Erythroblast (primary cell): Measurements from ENCODE around the gene CALHM2.
"Not testable (repeated sequence)": the region's sequence is repeated elsewhere in the genome, so short reads cannot be mapped to it uniquely, and the experiment has no call there.

Experiments used
- DNase-seq, 2 experiments: peaks; one replicate each; lab custom pipeline; 2025; lab: John Stamatoyannopoulos, UW
- GATA1 ChIP-seq: IDR thresholded peaks from 2 replicates; pipeline ENCODE4 v1.6.1; 2011; ENCODE audit warnings: low read depth, mild to moderate bottlenecking, control low read depth, low read length, moderate library complexity
- POLR2A ChIP-seq: IDR thresholded peaks from 2 replicates; pipeline ENCODE4 v1.6.1; 2011; ENCODE audit warnings: mild to moderate bottlenecking, low read length

The CALHM2 gene, protein sequence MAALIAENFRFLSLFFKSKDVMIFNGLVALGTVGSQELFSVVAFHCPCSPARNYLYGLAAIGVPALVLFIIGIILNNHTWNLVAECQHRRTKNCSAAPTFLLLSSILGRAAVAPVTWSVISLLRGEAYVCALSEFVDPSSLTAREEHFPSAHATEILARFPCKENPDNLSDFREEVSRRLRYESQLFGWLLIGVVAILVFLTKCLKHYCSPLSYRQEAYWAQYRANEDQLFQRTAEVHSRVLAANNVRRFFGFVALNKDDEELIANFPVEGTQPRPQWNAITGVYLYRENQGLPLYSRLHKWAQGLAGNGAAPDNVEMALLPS

DNA sequence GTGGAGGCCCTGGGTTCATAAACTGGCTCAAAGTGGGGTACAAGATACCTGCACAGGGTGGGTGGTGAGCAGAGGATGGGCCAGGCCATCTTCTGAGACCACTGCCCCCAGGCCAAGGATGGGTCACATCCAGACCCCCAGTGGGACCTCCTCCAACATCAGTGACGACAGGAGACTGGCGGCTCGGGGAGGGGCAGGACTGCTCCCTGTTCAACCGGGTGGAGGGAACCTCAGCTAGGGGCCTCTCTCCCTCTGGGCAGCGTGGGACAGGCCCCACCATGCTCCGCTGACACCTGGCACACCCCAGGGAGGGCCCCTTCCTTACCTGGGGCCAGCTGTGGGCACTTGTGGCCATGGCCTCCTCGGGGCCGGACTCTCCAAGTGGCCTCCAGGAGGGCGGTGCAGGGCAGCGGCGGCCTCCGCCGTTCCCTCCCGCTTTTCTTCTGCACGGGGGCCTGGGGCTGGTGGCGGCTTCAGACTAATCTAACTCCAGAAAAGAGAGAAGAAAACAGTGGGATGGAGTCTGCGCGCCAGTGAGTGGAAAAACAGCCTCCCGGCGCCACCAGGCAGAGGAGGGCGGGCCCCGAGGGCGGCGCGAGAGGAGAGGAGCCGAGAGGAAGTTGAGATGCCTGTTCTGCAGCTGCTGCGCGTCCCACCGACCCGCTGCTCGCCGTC is at the start of gene CALHM2:
TSS of gene CALHM2 (minus strand) at position 540 of the 675 bp plus-strand sequence. CDS start 2,429 bp downstream, outside the sequence.
- peak; percentile 25 to 27 for DNase-seq
- no peak for TF ChIP-seq GATA1
- TF ChIP-seq POLR2A, result no peak

DNA sequence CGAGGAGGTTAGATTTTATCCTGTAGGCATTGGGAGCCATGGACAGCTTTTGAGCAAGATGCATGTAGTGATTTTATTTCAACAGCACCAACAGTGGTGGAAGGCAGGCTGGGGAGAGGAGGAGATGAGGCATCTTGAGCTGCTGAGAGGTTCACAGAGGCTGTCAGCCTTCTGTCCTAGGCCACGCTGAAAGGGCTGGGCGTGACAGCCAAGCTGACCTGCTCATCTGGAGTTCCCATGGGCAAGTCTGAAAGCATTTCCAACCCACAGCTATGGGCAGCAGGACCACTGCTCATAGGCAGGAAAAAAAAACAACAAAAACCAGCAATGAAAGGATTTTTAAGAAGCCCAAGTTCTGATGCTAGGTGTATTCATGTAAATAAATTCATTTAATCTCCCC is 49.0 kb upstream of the CALHM2 start:
- TF ChIP-seq POLR2A, result no peak
- TF ChIP-seq GATA1, result no peak
- DNase-seq, result no peak

DNA sequence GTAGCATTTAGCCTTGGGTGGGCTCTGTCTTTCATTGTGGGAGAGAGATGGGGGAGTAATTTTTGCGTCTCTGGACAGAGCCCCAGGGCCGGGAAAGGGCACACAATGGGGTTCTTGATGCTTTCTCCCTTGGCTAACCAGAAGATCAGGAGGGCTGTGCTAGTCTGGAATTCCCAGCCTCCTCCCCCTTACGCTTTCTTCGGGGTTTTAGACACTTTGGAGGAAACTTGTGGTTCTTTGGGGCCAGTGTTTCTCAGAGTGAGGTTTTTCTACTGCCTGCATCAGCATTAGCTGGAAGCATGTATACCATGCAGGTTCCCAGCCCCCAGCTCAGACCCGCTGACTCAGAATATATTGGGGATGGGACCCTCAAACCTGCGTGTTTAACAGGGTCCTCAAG is 48.3 kb upstream of the CALHM2 start:
- TF ChIP-seq POLR2A (no peak), GATA1 (no peak)
- no peak for DNase-seq

DNA sequence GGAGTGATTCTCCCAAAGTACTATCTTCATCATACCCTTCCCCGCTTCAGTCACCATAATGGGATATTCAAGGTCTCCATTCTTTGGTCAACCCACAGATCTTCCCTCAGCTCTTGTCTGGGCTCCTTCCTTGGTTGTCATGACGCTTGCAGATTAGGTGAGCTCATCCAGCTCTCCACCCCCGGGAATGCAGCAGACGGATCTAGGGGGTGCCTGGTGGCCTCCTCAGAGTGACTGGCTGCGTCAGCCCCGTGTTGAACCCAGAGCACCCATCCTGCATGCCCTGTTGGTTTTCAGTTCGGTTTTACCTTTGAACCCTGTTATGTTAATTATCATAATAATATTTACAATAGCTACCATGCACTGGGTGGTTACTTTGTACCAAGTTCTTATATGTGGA is 47.7 kb upstream of the CALHM2 start:
- TF ChIP-seq POLR2A (no peak), GATA1 (no peak)
- DNase-seq, result no peak

DNA sequence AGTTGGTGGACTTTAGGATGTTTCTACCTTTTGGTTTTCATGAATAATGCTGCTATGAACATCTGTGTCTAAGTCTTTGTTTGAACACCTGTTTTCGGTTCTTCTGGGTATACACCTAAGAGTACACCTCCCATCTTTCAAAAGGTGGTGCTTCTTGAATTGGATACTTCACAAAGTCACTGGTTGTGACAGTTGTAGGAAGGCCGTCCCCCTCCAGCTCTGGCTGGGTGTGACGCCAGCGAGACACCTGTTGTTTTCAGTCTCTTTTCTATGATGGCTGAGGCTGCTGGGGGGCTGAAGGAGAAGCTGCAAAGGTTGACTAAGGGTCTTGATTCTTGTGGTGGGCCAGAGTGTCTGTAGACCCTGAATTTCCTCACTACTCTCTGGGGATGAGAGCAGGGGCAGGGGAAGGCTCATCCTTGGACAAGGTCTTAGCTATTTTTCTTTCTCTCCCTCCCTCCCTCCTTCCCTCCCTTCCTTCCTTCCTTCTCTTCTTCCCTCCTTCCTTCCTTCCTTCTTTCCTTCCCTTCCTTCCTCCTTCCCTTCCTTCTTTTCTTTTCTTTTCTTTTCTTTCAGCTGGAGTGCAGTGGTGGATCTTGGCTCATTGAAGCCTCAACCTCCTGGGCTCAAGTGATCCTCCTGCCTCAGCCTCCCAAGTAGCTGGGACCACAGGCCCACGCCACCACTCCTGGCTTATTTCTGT is 46.9 kb upstream of the CALHM2 start:
- TF ChIP-seq POLR2A (no peak), GATA1 (no peak)
- no peak for DNase-seq

DNA sequence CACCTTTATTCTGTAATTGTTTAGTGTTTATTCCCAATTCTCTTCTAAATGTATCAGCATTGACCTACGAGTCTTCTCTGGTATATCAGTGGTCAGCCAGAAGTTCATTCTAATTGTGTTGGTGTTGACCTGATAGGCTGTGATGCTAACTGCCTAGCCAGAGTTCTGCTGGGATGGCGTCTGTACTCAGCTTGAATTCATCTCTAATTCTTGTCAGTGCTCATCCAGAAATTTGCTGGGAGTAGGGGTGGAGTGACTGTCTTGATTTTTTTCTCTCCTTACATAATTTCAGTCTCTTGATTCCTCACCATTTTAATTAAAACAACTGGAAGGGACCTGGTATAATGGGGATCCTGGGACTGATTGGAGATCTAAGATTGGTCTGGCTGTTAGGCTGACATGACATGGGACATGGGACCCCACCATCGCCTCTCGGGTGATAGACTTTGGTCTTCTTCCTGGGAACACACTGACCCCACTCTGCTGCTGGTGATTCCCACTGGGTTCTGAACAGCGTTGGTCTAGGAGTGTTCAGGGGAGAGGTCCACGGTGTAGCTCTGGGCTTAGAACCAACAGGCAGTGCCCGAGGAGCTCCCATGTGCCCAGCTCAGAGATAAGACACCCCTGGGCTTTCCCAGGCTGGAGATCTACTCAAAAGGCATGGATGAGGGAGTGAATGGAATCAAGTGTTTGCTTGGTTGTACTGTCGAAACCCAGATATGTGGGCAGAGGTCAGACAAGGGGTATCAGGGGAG is 45.2 kb upstream of the CALHM2 start:
- no peak for TF ChIP-seq POLR2A
- TF ChIP-seq GATA1, result no peak
- no peak for DNase-seq

DNA sequence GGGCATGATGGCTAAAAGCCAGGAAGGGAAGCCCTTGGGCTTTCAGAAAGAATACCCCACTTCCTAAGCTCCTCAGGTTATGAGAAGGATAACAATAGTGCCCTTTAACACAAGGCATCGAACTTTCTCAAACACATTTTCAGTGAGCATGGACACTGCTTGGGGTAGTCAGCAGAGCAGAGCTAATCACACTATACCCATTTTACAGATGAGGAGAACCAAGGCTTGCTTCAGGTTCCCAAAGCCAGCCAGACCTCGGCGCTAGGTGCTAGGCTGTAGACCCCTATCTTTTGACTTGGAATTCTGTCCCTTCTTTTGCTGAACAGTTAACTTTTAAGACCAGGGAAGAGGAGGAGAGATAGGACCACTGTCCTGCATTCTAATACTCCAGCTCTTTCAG is 43.2 kb upstream of the CALHM2 start:
- no peak for TF ChIP-seq POLR2A
- TF ChIP-seq GATA1, result no peak
- no peak for DNase-seq

DNA sequence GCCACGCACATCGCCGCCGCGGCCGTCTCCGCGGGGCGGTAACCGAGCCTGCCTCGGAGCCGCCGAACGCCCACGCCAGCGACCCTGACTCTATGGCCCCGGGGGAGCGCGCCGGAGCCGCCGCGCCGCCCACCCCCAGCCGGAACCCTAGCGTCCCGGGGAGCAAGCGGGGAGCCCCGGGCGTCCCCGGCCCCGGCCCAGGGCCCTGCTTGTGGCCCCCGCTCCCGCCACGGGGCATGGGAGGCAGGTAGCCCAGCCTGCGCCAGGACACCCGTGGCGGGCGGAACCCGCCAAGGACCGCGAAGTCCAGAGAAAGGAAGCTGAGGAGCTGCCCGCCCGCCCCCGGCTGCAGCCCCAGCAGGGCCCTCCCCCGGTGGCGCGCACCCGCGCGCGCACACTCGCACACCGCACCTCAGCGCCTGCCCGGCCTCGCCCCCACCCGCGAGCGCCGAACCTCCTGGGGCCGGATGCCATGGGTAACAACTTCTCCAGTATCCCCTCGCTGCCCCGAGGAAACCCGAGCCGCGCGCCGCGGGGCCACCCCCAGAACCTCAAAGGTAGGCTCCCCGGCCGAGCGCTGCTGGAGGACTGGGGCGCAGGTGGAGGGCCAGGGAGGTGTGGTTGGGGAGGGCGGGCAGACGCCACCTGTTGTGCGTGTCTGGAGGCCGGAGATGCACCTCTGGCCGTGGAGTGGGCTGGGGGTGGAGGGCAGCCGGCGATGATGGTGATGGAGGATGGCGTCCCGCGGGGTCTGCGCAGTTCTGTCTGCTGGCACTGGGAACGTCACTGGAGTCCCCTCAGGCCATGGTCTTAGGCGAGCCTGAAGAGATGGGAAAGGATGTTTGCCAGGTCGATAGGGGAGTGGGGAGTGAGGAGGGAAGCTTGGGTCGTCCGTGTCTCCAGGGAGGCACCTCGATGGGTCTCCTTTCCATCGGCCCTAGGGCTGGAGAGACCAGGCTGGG is 42.0 kb upstream of the CALHM2 start:
- DNase-seq, result no peak
- no peak for TF ChIP-seq POLR2A
- no peak for TF ChIP-seq GATA1

DNA sequence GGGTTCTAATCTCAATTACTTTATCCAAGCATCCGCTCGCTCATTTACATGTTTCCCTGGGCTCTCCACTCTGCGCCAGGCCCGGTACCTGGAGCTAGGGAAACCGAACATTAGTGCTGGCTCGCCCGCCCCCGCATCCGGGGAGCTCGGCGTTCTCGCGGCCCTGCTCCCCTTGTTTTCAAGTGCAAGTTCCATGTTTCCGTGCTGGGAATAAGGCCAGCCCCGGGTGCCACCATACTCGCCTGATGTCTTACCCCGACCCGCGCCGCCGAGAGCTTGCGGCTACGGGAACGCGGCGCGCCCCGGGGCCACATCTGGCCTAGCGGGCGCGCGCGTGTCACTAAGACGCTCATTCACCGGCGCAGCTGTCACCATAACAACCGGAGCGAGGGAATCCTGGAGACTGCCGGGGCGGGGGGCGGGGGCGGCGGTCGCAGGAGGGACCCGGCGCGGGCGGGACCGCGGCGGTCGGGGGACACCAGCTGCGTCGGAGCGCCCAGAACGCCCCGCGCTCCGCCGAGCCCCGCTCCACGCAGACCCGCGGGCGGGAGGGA is 41.3 kb upstream of the CALHM2 start, which contains the start of gene NEURL1:
TSS of gene NEURL1 (plus strand) at position 344 of the 554 bp plus-strand sequence. CDS start 683 bp downstream, outside the sequence.
- TF ChIP-seq POLR2A, result no peak
- no peak for TF ChIP-seq GATA1
- no peak for DNase-seq

DNA sequence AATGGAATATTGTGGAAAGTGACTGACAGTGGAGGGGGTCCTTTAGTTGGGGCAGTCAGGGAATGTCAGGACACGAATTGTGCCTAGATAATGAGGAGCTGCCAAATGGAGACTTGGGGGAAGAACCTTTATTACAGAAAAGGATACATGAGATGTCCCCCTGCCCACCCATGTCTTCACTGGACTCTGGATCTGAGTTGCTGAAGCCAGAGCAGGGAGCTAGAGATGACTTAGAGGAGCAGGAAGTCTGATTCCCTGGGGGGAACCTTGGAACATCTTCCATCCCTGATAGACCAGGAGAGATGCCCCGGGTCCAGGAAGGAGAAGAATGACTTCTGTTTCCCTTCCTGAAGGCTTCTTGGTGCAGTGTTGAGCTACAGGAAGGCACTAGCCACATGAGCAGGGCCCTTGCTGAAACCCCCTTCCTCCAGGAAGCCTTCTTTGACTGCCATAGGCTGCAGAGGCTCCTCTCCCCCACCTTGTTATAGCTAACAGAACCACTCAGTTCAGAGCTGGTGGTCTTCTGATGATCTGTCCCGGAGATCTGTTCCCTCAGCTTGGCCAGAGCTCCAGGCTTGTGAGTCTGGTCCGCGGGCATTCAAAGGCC is 40.6 kb upstream of the CALHM2 start:
- no peak for TF ChIP-seq POLR2A
- TF ChIP-seq GATA1, result no peak
- no peak for DNase-seq

DNA sequence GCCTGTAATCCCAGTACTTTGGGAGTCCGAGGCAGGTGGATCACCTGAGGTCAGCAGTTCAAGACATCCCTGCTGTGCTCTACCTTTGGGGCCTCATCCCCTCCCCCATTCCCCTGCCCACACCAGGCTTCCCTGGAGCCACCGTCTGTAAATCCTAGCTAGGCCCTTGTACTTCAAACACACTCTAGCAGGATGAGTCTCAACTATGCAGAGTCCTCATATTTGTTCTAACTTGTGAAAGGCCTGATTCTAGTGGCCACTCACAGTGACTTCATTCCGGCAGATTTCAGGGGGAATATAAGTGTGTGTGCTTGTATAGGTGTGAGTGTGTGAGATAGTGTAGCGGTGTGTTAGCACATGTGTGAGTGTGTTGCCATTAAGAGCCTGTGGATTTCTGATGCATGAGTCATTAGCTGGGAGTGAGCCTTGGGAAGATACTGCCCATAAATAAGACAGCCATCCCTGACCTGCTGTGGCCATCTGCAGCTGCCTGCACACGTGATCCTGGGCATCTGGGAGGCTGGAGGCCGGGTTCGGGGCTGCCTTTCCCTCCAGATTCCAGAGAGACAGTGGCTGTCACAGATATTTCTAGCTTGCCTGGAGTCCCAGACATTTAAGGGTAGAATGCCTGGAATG is 39.7 kb upstream of the CALHM2 start:
- no peak for DNase-seq
- TF ChIP-seq POLR2A, result no peak
- TF ChIP-seq GATA1, result no peak

DNA sequence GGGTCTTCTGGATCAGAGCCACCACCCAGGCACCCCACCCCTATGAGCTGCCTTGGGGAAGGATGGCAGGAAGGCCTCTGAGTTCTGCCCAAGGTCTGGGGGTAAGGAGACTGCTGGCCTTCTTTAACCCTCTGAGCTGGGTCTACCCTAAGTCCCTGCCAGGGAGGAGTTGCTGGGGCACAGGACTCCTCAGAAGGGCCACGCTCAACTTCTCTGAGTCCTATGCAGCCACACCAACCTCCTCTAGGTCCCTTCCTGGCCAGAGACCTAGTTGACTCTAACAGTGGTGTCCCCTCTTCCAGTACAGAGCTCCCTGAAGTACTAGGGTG is 38.8 kb upstream of the CALHM2 start:
- no peak for TF ChIP-seq GATA1
- TF ChIP-seq POLR2A, result no peak
- no peak for DNase-seq

DNA sequence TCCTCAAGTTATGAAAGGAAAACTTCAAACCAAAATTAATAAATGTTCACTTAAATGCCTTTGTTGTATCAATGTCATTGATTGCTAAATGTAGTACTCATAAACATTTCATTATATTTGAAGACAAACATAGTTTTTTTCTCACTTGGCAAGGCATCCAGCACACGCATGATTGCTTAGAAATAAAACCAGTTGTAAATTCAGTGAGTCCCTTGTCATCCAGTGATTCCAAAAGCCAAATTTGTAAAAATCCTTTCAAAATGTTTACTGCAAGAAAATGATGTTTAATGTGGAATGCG is 35.2 kb upstream of the CALHM2 start:
- DNase-seq, result no peak
- TF ChIP-seq GATA1, result no peak
- no peak for TF ChIP-seq POLR2A

DNA sequence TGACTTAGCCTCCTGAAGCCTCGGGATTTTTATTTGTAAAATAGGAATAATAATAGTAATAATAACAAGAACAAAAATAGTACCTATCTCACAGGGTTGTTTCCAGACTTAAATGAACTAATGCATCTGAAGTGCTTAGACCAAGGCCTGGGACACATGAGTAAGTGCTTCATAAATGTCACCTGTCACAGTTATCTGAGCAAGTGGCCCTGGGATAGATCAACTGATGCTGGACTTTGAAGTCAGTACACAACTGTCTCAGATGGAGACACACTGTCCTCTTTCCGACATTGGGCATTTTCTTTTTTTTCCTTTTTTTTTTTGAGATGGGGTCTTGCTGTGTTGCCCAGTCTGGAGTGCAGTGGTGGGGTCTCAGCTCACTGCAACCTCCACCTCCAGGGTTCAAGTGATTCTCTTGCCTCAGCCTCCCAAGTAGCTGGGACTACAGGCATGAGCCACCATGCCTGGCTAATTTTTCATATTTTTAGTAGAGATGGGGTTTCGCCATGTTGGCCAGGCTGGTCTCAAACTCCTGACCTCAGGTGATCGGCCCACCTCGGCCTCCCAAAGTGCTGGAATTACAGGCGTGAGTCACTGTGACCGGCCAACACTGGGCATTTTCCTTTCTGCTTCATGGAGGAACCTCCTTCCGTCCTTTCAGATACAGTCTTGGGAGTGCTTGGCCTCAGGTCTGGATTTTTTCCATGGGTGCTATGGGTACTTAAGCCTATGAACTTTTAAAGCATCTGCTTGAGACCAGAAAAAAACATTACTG is 34.7 kb upstream of the CALHM2 start:
- DNase-seq, result not testable (repeated sequence)
